Keratinocyte (primary cell): Measurements from ENCODE around the gene CPOX.

ENCODE experiments used
- EZH2 ChIP-seq: IDR thresholded peaks from one replicate; pipeline ENCODE4 v1.6.1; 2012; ENCODE audit warnings: inconsistent platforms, mild to moderate bottlenecking, low read length, moderate library complexity
- TF ChIP-seq, protein P1 (sequence below), 3 experiments: IDR thresholded peaks in 1 of 3; conservative IDR thresholded peaks in 1 of 3; optimal IDR thresholded peaks in 1 of 3; 2 replicates in 2 of 3; 3 replicates in 1 of 3; pipeline versions ENCODE3 to v1.5.1; 2011; ENCODE audit warnings: low read length in 3 of 3, mild to moderate bottlenecking in 3 of 3, moderate library complexity in 2 of 3, control low read depth in 1 of 3, inconsistent platforms in 1 of 3; ENCODE audit not compliant: insufficient read depth in 2 of 3; ENCODE audit errors: extremely low read depth in 1 of 3

DNA sequence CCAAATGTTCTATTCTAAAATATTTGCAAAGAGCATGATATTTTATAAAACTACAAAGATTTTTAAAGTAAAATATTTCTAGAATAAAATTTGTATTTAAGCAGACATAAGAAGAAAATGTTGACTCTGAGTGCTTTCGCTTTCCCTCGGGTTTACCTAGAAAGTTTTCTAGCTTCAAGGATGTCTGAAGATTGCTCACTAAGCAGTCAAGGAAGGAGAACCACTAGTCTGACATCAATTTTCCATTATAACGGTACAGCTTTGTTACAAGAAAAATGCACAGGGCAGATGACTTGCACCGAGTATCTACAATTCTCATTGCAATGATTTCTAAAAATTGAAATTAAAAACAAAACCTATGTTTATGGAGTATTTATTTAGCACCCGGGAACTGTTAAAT lies 47.5 kb downstream of the CPOX start:
- TF ChIP-seq, protein P1, sequence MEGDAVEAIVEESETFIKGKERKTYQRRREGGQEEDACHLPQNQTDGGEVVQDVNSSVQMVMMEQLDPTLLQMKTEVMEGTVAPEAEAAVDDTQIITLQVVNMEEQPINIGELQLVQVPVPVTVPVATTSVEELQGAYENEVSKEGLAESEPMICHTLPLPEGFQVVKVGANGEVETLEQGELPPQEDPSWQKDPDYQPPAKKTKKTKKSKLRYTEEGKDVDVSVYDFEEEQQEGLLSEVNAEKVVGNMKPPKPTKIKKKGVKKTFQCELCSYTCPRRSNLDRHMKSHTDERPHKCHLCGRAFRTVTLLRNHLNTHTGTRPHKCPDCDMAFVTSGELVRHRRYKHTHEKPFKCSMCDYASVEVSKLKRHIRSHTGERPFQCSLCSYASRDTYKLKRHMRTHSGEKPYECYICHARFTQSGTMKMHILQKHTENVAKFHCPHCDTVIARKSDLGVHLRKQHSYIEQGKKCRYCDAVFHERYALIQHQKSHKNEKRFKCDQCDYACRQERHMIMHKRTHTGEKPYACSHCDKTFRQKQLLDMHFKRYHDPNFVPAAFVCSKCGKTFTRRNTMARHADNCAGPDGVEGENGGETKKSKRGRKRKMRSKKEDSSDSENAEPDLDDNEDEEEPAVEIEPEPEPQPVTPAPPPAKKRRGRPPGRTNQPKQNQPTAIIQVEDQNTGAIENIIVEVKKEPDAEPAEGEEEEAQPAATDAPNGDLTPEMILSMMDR (optimal IDR thresholded peaks at IDR 0.05 in 1 of 3, IDR thresholded peaks at IDR 0.05 in 1 of 3, conservative IDR thresholded peaks at IDR 0.05 in 1 of 3; ENCODE audit: extremely low read depth in 1 of 3, insufficient read depth in 2 of 3, low read length in 3 of 3): no peak
- TF ChIP-seq EZH2: no peak
